ENCODE data around the gene FBXO10.

GRCh38 chr9:37587521-37587920 lies 11.3 kb upstream of the FBXO10 start:
- TF ChIP-seq CTCF (IDR thresholded peaks at IDR 0.05) (no peak), POLR2A (IDR thresholded peaks at IDR 0.05) (no peak)

All from heart left ventricle (tissue), 13 donors.